Lung (tissue), 12 donors: ENCODE data around the gene CCND2. TPM values are rescaled to one million over a fixed set of nuclear protein-coding genes. Genes with fewer than 3 reads are reported as not detected.

Experiments
- ATAC-seq: fragments of 200-7000 bp; cut with Tn5 transposase; one replicate; pipeline ENCODE4 v1.9.1; 2020; ENCODE audit warnings: moderate number of reproducible peaks; ENCODE audit not compliant: insufficient read depth, low FRiP score
- DNase-seq, 3 donors: peaks; one replicate each; pipeline ENCODE4 v3.0.0-alpha.2; 2013 to 2017
- H3K27ac ChIP-seq, 2 donors: one replicate each; pipeline ENCODE4 v1.5.1; 2013; ENCODE audit warnings: mild to moderate bottlenecking in 2 of 2, moderate library complexity in 2 of 2, control low read depth in 1 of 2, inconsistent platforms in 1 of 2, low read depth in 1 of 2, low read length in 1 of 2
- H3K27me3 ChIP-seq, 3 donors: one replicate each; pipeline ENCODE4 v1.5.1; 2013; ENCODE audit warnings: low read length in 2 of 3; ENCODE audit not compliant: control insufficient read depth in 3 of 3, insufficient read depth in 3 of 3
- H3K36me3 ChIP-seq, 4 donors: one replicate each; pipeline ENCODE4 v1.5.1; 2013; ENCODE audit warnings: low read length in 4 of 4, mild to moderate bottlenecking in 1 of 4, moderate library complexity in 1 of 4; ENCODE audit not compliant: control insufficient read depth in 4 of 4, insufficient read depth in 4 of 4
- H3K4me1 ChIP-seq, 5 donors: one replicate each; pipeline ENCODE4 v1.5.1; 2013; ENCODE audit warnings: low read length in 5 of 5, mild to moderate bottlenecking in 2 of 5, moderate library complexity in 1 of 5; ENCODE audit not compliant: control insufficient read depth in 5 of 5, insufficient read depth in 5 of 5
- H3K4me3 ChIP-seq: one replicate; pipeline ENCODE4 v1.5.1; 2013; ENCODE audit warnings: mild to moderate bottlenecking, control low read depth, moderate library complexity
- H3K9ac ChIP-seq, 2 donors: one replicate each; pipeline ENCODE4 v1.5.1; 2013; ENCODE audit warnings: low read length in 2 of 2, control low read depth in 1 of 2; ENCODE audit not compliant: insufficient read depth in 1 of 2
- H3K9me3 ChIP-seq, 4 donors: one replicate each; pipeline ENCODE4 v1.5.1; 2013; ENCODE audit warnings: low read length in 3 of 4, mild to moderate bottlenecking in 1 of 4, moderate library complexity in 1 of 4; ENCODE audit not compliant: control insufficient read depth in 4 of 4, insufficient read depth in 3 of 4
- WGBS, 2 donors: extraction: QIAGEN DNeasy Blood & Tissue Kit; methylation state at CpG; one replicate each; pipeline ENCODE4 v1.1.7; 2013; 5-methylcytosine and 5-hydroxymethylcytosine counted together
- polyA plus RNA-seq, 2 donors: library from polyadenylated mRNA; stranded (reverse); fragments of 200-250 nt; gene quantifications; one replicate each; pipeline ENCODE4 v1.2.1, GENCODE V29; 2013
- total RNA-seq, 2 donors: library from RNA; depleted of rRNA in 1 of 2; stranded (reverse); fragments of >200 nt in 1 of 2; gene quantifications; one replicate each; pipeline ENCODE4 v1.2.1, GENCODE V29; 2014 to 2021
- TF ChIP-seq, protein P1 (sequence below): IDR thresholded peaks from 2 replicates; pipeline ENCODE4 v1.5.1; 2012; ENCODE audit warnings: mild to moderate bottlenecking; ENCODE audit errors: control extremely low read depth, extremely low read depth
- donor health status: control.
- donor health status: control.
- donor health status: Bipolar disorder and iron deficiency.
- donor health status: healthy.
- donor health status: DM: yes; HTN: yes; CAD: no.

Gene CCND2
- total and polyA plus RNA-seq, 4 donors: 6.1 to 113 (median 51.7) TPM

- Histone ChIP-seq H3K9me3 (no peaks in the 10 kb centered on the region), H3K4me3 (no peak overlapping the region), H3K36me3 (peaks cover 5 to 55% (median 27%) of the 10 kb centered on the region in 4 donors), H3K27ac (peak overlapping the region in 1 of 2 donors; percentile 26), H3K4me1 (peaks cover 0 to 23% (median 0%) of the 10 kb centered on the region in 5 donors), H3K9ac (no peak overlapping the region), H3K27me3 (no peaks in the 10 kb centered on the region)
- ATAC-seq: no peak
- WGBS, 2 donors: 92% methylated on average over 11 of the region's 11 CpGs
- TF ChIP-seq, protein P1, sequence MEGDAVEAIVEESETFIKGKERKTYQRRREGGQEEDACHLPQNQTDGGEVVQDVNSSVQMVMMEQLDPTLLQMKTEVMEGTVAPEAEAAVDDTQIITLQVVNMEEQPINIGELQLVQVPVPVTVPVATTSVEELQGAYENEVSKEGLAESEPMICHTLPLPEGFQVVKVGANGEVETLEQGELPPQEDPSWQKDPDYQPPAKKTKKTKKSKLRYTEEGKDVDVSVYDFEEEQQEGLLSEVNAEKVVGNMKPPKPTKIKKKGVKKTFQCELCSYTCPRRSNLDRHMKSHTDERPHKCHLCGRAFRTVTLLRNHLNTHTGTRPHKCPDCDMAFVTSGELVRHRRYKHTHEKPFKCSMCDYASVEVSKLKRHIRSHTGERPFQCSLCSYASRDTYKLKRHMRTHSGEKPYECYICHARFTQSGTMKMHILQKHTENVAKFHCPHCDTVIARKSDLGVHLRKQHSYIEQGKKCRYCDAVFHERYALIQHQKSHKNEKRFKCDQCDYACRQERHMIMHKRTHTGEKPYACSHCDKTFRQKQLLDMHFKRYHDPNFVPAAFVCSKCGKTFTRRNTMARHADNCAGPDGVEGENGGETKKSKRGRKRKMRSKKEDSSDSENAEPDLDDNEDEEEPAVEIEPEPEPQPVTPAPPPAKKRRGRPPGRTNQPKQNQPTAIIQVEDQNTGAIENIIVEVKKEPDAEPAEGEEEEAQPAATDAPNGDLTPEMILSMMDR: no peak
- no peak for DNase-seq
Measured at GRCh38 chr12:4301932-4302501, 28.5 kb downstream of the CCND2 start.

DNA sequence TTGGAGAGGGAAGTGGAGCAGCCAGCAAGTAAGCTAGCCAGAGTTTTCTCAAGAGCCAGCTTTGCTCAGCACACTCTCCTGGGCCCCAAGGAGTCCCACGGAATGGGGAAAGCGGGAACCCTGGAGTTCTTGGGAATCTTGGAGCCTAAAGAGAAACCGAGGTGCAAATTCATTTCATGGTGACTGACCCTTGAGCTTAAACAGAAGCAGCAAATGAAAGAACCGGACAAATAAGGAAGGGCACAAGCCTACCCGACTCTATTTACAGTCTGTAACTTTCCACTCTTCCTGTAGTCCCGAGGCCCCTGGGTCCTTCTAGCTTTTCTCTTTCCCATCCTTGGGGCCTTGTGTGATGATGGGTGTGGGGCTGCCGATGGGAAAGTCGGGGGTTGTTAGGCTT, 29.3 kb downstream of the CCND2 start:
- ATAC-seq (no peak), DNase-seq (no peak)
- Histone ChIP-seq H3K27ac (peak overlapping the region in 1 of 2 donors; percentile 84), H3K36me3 (peaks cover 5 to 51% (median 26%) of the 10 kb centered on the region in 4 donors), H3K27me3 (no peaks in the 10 kb centered on the region), H3K9ac (no peak overlapping the region), H3K4me3 (no peak overlapping the region), H3K9me3 (no peaks in the 10 kb centered on the region), H3K4me1 (peaks cover 0 to 23% (median under 1%) of the 10 kb centered on the region in 5 donors)
- WGBS, 2 donors: 84 to 94% methylated on average over 8 of the region's 8 CpGs
- TF ChIP-seq, protein P1: no peak

DNA sequence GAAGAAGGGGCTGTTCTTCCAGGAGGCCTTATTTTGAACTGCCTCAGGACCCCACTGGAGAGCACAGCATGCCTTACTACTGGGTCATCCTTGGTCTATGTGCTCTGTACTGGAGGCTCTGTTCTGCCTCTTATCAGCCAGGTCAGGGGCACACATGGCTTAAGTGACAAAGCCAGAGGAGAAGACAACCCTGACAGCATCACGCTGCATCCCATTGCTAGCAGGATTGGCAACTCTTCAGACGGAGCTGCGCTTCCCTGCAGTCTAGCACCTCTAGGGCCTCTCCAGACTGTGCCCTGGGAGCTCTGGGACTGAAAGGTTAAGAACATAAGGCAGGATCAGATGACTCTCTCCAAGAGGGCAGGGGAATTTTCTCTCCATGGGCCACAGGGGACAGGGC, 30.2 kb downstream of the CCND2 start:
- Histone ChIP-seq H3K9ac (no peak overlapping the region), H3K36me3 (peaks cover 5 to 49% (median 25%) of the 10 kb centered on the region in 4 donors), H3K4me1 (peaks cover 0 to 23% (median 2%) of the 10 kb centered on the region in 5 donors), H3K4me3 (no peak overlapping the region), H3K27ac (peak overlapping the region in 1 of 2 donors; percentile 84), H3K9me3 (no peaks in the 10 kb centered on the region), H3K27me3 (no peaks in the 10 kb centered on the region)
- DNase-seq: no peak
- TF ChIP-seq, protein P1: no peak
- 86 to 92% methylated on average over 3 of the region's 3 CpGs for WGBS, 2 donors
- no peak for ATAC-seq
